ENCODE measurements around the gene SH3RF1. TPM values are rescaled to one million over a fixed set of nuclear protein-coding genes. Genes with fewer than 3 reads are reported as not detected.

The SH3RF1 gene
- total RNA-seq, 4 donors from 2014 or later, result 5.9 to 41.2 (median 15.0) TPM

GRCh38 chr4:169239221-169239905, 31.4 kb downstream of the SH3RF1 start:
- intact Hi-C loops (cut with DNase I; ENCODE audit: low total_unique reads), result no loop called here
- Histone ChIP-seq H3K27ac (no peak overlapping the region), H3K27me3 (no peaks in the 10 kb centered on the region), H3K36me3 (no peaks in the 10 kb centered on the region), H3K4me1 (no peaks in the 10 kb centered on the region), H3K4me3 (no peak overlapping the region), H3K9me3 (no peaks in the 10 kb centered on the region)
- no peak for TF ChIP-seq POLR2A (IDR thresholded peaks at IDR 0.05)
- no peak for TF ChIP-seq CTCF (IDR thresholded peaks at IDR 0.05)
- no peak for DNase-seq

- H3K4me1 ChIP-seq, result no peaks in the 10 kb centered on the region
- TF ChIP-seq POLR2A (IDR thresholded peaks at IDR 0.05), result no peak
- H3K36me3 ChIP-seq, result no peaks in the 10 kb centered on the region
- no peak overlapping the region for H3K27ac ChIP-seq
- no peak for DNase-seq
- intact Hi-C loops (cut with DNase I; ENCODE audit: low total_unique reads), result no loop called here
- H3K27me3 ChIP-seq, result no peaks in the 10 kb centered on the region
- H3K9me3 ChIP-seq, result no peaks in the 10 kb centered on the region
- H3K4me3 ChIP-seq, result no peak overlapping the region
Measured at GRCh38 chr4:169238445-169238844, 32.3 kb downstream of the SH3RF1 start.

- no peaks in the 10 kb centered on the region for H3K36me3 ChIP-seq
- H3K4me1 ChIP-seq, result no peaks in the 10 kb centered on the region
- H3K9me3 ChIP-seq, result no peaks in the 10 kb centered on the region
- TF ChIP-seq CTCF (IDR thresholded peaks at IDR 0.05), result no peak
- no peak for TF ChIP-seq POLR2A (IDR thresholded peaks at IDR 0.05)
- intact Hi-C loops (cut with DNase I; ENCODE audit: low total_unique reads), result no loop called here
- DNase-seq, result no peak
- H3K27me3 ChIP-seq, result no peaks in the 10 kb centered on the region
- H3K27ac ChIP-seq, result no peak overlapping the region
- no peak overlapping the region for H3K4me3 ChIP-seq
Measured at GRCh38 chr4:169236873-169237626, 33.7 kb downstream of the SH3RF1 start.

- no peak for TF ChIP-seq POLR2A (IDR thresholded peaks at IDR 0.05)
- no peak for TF ChIP-seq CTCF (IDR thresholded peaks at IDR 0.05)
- Histone ChIP-seq H3K27me3 (no peaks in the 10 kb centered on the region), H3K4me1 (no peaks in the 10 kb centered on the region), H3K9me3 (no peaks in the 10 kb centered on the region), H3K27ac (no peak overlapping the region), H3K4me3 (no peak overlapping the region), H3K36me3 (no peaks in the 10 kb centered on the region)
- intact Hi-C loops (cut with DNase I; ENCODE audit: low total_unique reads), result no loop called here
- DNase-seq, result no peak
Measured at GRCh38 chr4:169236078-169236477, 34.7 kb downstream of the SH3RF1 start.

GRCh38 chr4:169234137-169234855, 36.5 kb downstream of the SH3RF1 start:
- Histone ChIP-seq H3K4me1 (no peaks in the 10 kb centered on the region), H3K27ac (no peak overlapping the region), H3K4me3 (no peak overlapping the region), H3K27me3 (no peaks in the 10 kb centered on the region), H3K9me3 (no peaks in the 10 kb centered on the region), H3K36me3 (no peaks in the 10 kb centered on the region)
- intact Hi-C loops (cut with DNase I; ENCODE audit: low total_unique reads), result no loop called here
- no peak for DNase-seq
- no peak for TF ChIP-seq POLR2A (IDR thresholded peaks at IDR 0.05)
- TF ChIP-seq CTCF (IDR thresholded peaks at IDR 0.05), result no peak

All from uterus (tissue), 4 donors.